ENCODE results near the gene PHF19. TPM values are rescaled to one million over a fixed set of nuclear protein-coding genes. Genes with fewer than 3 reads are reported as not detected.

The PHF19 gene
- total RNA-seq (2014; rRNA removed; shearing (Covaris generic)): 100 and 106 TPM in 2 replicates

GRCh38 chr9:120876842-120877240, at the start of gene PHF19:
Gene PHF19 (minus strand): TSS chr9:120877188. CDS start chr9:120874741, 2,447 bp downstream.
- DNase-seq (ENCODE audit: low spot score): peak; percentile 45

DNA sequence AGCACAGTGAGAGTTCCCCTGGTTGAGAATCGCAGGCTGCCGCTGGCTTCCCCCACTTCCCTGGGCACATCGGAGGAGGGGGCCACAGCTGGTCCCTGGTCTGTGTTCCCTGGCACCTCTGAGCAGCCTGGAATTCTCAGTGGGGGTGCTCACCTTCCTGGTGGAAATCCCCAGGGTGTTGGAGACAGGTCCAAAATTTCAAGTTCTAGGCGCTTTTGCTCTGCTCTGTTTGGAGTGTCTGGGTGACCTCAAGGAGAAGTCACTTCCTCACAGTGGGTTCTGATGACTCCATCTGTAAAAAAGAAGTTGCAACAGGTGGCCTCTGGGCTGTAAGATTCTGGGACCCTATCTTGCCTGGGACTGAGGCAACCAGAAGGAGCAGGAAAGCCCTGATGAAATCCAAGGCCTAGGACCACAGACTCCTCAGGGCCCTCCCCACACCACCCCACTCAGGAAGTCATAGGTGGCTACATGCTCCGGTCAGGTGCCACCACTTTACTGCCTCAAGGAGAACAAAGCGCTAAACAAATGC, 49.5 kb upstream of the PHF19 start, which contains the start of gene TRAF1:
Gene TRAF1, minus strand, starts transcription at position 400 of the 532 bp plus-strand sequence. CDS start 721 bp downstream, outside the sequence.
- no peak for DNase-seq (ENCODE audit: low spot score)

DNA sequence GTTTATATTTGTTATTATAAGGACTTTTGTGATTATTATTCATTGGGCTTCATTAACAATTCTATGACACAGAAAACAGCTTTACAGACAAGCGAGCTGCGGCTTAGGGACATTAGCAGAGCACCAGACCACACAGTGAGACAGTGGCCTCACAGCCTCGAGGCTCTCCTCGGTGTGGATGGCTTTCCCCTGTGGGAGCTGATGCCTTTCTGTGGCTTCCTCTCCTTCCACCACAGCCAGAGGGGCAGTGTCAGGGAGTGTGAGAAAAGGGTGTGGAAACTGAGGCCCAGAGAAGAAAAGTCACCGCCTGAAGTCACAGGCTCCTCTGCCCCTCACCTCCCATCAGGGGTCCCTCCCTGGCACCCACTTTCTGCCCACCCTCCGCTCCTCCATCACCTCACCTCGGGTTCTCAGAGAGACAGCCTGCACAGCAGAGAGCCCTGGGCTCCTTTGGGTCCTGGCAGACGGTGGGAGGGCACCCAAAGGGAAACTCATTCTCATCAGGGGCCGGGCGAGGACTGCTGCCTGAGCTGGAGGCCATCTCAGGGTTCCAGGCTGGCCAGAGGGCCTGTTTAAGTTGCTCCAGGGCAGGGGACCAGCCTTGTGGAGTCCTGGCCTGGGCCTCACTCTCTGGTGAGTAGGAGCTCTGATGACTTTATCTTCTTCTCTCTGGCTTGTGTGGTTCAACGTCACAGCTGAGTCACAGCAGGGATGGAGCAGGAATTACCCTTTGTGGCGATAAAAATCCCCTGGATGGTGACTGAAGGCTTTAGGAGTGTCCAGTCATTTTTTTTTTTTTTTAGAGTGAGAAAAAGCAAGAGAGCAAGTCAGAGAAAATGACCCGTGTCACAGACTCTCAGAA, 48.8 kb upstream of the PHF19 start:
- DNase-seq (ENCODE audit: low spot score): no peak

DNA sequence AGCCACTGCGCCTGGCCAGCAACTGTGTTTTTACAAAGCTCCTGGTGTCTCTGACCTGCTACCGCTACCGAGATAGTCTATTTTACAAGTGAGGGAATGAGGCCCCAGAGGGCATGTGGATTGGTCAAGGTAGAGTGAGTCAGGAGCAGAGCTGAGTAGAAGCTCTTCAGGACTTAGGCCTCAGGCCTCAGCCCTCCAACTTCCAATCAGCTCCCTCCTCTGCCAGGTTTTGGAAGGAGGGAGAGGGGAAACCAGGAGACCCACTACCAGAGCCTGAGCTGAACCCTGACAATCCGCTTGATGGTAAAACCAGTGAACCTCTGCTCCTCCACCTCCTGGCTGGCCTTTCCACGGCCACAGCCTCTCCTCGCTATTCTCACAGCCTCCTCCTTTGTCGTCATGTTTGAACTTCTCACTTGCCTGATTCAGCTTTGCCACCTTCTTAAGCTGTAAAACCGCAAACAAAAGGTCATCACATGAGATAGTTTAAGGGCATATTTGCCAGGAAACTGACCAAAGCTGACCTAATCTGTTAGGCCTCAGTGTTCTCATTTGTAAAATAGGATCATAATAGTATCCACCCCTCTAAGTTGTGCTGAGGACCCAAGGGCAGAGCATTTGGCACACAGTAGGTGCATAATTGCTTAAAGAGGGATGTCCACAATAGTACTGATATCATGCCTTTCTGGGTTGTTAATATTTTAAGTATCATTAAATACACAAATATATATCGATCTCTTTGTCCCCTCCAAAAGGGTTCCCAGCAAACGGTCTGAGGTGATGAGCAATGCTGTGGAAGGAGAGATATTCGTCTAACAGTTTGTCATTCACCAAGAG, 47.9 kb upstream of the PHF19 start:
- DNase-seq (ENCODE audit: low spot score): no peak

- DNase-seq (ENCODE audit: low spot score): no peak
Measured at GRCh38 chr9:120923620-120924328, 46.8 kb upstream of the PHF19 start.

GRCh38 chr9:120922404-120923195, 45.6 kb upstream of the PHF19 start:
- DNase-seq (ENCODE audit: low spot score): no peak

- DNase-seq (ENCODE audit: low spot score): no peak
Measured at GRCh38 chr9:120921661-120922181, 44.7 kb upstream of the PHF19 start.

GRCh38 chr9:120920806-120921178, 43.8 kb upstream of the PHF19 start:
- no peak for DNase-seq (ENCODE audit: low spot score)

DNA sequence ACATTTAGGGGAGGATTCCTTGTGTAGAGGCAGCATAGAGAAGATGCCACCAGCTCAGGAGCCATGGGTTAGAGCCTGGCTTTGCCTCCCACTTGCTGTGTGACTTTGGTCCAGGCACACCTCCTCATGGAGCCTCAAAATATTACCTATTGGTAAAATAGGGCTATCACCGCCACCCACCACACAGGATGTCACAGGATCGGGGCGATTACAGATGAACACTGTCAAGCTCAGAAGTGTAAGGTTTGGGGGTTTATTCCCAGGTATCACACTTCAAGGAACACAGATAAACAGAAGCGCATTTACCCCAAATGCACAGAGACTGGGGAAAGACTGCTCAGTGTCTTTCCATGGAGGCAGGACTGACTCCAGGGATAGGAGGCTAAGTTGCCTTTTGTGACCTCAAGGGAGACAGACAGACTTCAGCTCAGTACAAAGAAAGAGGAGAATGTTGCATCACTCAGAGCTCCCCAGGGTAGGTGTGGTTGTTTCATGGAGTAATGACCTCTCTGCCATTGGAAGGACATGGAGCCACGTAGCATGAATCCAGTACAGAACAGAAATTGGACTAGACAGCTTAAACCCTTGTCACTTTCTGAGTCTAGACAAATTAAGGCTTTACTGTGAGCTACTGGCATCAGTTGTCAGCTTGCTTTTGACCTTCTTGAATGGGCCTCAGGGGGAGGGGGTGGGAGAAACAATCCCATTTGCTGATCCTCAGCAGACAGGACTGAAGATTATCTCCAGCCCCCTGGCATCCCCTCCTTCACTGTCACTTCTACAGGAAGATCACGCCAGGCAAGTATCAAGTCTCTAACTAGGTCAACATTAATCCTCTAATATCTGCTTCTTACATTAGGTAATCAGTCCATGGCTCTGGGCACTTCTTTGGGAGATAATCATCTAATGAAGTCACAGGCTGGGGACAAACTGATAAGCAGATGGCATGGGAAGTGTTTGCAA, 43.1 kb upstream of the PHF19 start:
- DNase-seq (ENCODE audit: low spot score): no peak

DNA sequence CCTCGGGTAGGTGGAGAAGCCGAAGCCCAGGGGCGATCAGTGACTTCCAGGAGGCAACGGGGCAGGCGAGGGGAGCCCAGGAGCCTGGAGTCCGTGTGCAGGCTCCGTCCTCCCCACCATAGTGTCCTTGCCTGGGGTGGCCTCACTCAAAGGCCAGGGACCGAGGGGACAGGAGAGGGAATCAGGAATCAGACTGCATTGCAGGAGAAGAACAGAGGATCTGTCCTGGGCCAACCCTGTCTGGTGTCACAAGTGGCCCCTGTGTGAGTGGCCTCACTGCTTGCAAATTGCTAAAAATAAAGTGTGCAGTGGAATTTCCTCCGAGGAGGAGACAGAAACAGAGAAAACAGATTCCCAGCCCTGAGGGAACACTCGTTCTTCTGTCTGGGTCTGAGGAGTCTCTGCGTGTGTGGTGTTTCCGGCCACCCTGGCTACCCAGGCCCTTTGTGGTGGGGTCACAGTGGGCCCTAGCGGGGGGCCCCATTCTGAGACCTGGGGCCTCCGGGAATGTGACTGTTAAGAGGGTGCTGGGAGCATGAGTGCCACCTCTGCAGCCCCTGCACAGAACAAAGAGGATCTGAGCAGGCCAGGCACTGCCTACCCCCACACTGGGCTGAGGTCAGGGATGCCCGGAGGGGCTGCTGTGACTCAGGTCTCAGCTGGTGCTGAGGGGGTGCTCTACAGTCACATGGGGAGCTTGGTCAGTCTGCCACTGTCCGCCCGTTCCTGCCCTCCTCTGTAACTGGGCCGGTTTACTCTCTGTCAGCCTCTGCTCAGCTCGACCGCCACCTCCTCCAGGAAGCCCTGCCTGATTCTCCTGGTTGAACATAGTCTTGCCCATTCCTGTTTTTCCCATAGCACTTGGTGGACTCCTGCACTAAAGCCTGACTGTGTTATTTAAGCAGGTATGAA, 42.2 kb upstream of the PHF19 start:
- DNase-seq (ENCODE audit: low spot score): no peak

DNA sequence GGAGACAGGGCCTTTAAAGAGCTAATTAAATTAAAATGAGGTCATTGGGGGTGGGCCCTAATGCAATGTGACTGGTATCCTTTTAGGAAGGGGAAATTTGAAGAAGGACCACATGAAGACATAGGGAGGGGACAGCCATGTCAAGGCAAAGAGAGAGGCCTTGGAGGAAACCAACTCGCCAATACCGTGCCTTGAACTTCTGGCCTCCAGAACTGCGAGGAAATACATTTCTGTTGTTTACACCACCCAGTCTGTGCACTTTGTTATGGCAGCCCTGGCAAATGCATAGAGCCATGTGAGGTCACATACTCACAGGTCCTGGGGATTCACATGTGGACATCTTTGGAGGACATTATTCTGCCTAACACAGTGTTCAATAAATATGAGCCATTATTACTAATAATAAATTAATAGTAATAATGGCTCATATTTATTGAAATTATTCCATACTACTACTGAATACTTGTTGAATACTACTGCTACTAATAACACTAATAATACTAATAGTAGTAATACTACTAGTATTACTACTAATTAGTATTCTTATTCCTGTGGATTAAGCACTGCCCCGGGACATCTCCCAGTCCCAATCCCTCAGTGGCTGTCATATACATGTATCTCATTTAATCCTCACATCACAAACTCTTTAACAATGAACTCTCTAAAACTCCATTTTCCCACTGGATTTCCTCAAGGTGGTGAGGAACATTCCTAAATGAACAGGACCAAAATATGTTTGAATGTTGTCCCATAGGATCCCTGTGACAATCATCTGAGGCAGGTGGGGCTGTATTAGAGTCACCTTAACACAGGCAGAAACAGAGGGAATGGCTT, 41.2 kb upstream of the PHF19 start:
- DNase-seq (ENCODE audit: low spot score): no peak

DNA sequence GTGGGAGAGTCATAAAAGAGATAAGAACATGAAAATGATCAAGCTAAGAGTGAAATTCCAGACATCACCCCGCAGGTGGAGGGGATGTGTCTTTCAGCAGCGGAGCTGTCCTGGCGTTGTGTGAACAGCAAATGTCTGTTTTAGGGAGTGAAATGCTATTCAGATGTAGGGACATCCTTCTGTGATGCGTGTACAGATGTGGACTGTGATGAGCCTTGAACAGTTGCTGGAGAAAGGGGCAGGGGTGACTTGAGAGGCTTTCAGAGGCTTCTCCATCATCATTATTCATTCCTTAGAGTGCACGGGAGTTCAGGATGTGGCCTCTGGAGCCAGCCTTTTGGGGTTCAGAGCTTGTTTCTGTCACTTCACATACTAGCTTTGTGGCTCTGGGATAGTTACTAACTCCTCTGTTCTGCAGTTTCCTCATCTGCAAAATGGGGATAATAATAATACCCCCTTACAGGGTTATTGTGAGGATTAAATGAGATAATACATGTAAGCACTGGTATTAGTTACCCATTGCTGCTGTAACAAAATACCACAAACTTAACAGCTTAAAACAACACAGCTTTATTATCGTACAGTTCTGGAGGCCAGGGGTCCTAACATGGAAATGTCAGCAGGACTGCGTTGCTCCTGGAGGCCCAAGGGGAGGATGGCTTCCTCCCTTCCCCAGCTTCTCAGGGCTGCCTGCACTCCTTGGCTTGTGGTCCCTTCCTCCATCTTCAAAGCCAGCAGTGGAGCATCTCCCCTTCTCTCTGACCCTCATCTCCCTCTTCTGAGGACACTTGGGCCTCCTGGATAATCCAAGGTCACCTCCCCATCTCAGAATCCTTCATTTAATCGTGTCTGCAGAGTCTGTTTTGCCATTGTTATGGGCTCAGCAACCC, 40.2 kb upstream of the PHF19 start:
- DNase-seq (ENCODE audit: low spot score): no peak

DNA sequence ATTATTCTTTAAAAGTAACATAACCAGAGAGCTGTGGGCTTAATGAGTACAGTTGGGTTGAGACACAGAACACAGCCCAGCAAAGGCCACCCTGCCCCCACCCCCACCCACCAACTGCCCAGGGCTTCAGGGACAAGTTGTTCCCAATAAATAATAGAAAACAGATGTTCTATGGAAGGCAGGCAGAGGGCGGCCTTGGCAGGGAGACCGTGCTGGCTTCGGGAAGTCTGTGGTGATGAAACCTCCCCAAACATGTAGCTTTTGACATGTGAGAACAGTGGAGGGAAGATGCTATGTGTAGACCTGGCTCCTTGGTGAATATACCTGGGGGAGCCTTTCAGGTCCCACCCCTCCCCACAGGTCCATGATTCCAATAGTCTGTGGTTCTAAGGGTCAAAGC, 39.6 kb upstream of the PHF19 start:
- no peak for DNase-seq (ENCODE audit: low spot score)

DNA sequence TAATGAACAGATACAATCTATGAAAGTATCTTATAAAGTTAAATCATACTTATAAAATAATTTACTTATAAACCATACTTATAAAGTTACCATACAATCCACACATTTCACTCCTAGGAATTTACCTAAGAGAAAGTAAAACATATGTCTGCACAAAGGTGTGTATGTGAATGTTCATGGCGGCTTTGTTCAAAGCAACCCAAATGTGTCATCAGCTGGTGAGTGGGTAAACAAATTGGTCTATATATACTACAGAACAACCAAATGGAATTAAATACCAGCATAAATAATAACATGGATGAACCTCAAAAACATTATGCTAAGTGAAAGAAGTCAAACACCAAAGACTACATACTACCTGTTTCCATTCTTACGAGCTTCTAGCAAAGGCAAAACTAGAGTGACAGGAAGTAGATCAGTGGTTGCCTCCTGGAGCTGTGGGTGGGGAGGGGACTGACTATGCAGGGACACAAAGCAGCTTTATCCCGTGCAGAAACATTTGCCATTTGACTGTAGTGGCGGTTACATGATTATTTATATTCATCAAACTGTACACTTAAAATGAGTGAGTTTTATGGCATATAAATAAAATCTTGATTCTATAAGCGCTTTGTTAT, 39.0 kb upstream of the PHF19 start:
- DNase-seq (ENCODE audit: low spot score): no peak

DNA sequence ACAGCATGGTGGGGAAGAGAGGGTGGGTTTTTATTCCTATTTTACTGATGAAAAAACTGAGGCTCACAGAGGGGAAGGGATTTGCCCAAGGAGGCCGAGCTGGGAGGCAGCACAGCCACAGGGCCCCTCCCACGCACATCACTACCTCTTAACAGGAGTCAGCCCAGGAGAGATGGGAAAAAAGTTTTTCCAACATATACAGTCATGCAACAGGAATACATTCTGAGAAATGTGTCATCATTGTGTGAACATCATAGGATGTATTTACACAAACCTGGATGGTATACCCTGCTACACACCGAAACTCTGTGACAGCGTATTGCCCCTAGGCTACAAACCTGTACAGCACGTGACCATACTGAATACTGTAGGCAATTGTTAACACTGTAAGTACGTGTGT, 38.0 kb upstream of the PHF19 start:
- DNase-seq (ENCODE audit: low spot score): no peak

DNA sequence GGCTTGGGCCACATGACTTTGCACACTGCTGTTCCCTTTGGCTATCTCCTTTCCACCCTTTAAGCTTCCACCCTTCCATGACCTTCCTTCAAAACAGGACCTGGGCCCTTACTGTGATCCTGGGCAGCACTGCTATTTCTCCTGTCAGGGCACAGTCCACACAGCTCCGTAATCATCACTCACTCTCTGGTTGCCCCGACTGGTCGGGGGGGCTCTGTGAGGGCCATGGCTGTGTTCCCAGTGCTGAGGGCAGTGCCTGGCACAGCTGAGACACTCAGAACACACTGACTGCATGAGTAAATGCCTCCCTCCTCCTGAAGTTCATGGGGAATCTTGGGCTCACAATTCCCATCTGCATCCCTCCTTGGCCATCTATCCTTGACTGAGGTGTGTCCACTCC, 37.4 kb upstream of the PHF19 start:
- DNase-seq (ENCODE audit: low spot score): no peak
